GM21381 (cell line): ENCODE data around the gene ABCC5.

Experiments used
- ATAC-seq: cut with Tn5 transposase; IDR thresholded peaks from one replicate; pipeline ENCODE4 v1.9.1; 2021; ENCODE audit warnings: mild to moderate bottlenecking, moderate library complexity; ENCODE audit not compliant: unreplicated experiment

The ABCC5 gene

DNA sequence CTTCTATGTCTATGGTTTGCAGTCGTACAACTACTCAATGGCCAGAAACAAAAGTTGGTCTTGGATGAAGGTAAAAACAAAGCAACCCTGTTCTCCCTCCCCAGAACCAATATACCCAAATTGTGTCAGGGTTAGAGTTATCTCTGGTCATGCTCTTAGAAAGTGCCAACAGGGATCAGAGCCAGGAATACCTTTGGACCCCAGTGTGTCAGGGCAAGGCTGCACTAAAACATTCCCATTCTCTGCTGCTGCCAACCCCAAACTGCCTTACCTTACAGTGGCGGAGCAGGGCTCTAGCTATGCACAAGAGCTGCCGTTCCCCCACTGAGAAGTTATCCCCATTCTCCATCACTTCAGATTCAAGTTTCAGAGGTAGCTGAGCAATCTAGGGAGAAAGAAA lies 90.6 kb downstream of the ABCC5 start:
- ATAC-seq = no peak

GRCh38 chr3:183924956-183925355 lies 92.7 kb downstream of the ABCC5 start:
- no peak for ATAC-seq

DNA sequence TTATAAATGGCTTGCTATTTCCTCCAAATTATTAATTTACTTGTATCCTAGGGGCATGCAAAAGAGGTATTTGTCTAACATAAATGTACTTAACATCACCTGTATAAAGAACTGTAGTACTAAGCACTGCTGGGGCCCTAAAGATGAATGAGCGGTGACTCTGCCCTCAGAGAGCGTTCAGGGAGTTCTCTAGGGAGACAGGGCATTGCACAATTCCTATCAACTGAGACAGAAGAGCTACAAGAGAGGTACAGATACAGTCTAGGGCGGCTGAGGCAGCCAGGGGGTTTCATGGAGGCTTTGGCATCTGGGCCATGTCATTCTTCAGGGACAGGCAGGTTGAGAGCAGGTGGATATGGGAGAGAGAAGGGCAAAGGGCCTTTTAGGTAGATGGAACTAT lies 93.1 kb downstream of the ABCC5 start:
- no peak for ATAC-seq

DNA sequence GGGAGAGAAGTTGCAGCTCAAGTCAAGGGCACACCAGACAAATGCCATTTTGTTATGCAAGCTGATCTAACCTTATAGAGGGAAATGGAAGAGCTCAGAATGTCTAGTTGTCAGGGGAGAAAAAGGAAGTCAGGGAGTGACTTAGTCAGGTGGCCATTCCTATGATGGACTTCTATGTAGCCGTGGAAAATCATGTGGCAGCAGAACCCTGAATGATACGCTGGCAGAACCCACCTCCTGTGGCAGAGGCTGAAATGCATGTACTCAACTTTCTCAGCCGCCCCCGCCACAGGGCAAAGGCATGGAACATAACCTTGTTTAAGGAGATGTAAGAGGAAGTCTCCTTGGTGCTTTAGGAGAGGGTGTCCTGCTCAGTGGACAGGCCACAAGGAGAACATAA lies 95.3 kb downstream of the ABCC5 start:
- no peak for ATAC-seq

DNA sequence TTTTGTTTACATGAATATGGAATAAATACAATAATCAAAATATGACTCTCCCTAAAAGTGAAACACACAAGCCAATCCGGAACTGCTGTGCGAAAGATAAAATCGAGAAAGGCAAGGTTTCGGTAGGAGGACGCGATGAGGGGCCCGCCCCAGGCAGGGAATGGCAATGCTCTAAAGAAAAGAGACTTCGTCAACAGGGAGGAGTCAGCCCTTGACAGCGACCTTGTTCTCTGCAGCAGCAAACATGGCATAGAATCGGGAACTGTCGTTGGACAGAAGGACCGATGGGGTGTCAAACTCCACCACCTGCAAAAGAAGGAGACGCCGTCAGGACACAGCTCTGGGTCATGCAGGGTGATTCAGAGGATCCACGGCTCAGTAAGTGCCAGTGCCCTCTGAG lies 96.6 kb downstream of the ABCC5 start:
- ATAC-seq = no peak

DNA sequence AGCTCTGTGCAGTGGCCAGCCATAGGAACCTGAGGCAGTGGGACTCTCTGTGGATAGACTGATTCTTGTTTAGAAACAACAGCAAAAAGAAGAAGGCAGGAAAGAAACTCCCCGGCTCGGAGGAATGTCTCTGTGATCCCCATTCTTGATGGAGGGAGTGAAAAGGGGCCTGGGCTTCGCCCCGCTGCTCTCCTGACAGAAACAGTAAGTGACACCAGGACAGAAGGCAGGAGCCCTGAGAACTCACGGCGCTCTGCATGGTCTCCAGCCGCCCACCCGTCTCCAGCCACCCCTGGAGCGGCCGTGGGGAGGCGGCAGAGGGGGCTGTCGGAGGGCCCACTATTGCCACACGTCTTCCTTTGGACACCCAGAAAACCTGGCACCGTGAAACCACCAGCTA lies 97.3 kb downstream of the ABCC5 start:
- no peak for ATAC-seq

DNA sequence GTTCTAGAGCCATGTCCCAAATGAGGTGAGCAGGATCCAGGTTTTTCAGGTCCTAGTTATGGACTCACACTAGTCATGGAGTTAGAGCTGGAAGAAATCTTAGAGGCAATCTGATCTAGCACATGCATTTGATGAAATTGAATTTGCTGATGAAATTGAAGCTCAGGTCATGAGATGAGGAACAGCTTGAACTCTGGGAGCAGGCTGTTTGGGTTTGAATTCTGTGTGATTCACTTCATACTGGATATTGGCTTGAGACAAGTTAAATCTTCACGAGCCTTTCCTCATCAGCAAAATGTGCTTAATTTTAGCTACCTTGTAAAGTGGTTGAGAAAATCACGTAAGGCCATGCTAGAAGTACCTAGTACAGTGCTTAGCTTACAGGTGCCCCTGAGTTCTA lies 99.5 kb downstream of the ABCC5 start:
- no peak for ATAC-seq

GRCh38 chr3:183917776-183918175 lies 99.9 kb downstream of the ABCC5 start:
- ATAC-seq = no peak

DNA sequence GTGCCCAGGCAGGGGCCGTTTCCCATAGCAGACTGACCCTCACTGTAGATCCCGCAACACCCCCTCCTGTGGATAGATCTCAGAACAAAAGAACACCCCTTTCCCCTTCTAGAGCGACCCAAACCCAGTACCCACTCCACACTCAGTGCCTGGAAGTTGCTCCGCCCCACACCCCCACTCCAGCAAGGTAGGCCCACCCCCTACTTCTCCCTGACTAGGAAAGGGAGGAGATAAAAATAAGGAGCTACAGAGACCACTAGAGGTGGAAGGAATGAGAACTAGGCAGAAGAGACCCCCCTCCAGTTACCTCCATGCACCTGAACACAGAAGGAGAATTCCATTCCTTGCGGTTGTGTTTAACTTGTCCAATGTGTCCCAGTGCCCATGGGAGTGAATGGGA lies 102.8 kb downstream of the ABCC5 start:
- no peak for ATAC-seq

DNA sequence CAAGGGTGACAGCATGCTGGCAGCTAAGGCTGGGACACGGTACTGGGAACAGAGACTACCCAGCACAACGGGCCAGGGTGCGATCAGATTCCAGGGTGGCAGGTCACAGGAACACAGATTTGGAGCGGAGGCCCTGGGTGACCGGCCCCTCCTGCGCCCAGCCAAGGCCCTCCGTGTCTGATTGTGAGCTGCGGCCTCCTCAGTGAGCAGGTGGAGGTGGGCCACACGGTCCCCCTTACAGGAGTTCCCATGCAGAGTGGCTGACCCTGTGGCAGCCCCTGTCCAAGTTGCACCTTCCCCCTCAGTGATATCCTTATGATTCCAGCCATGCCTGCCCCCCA lies 104.1 kb downstream of the ABCC5 start:
- no peak for ATAC-seq

DNA sequence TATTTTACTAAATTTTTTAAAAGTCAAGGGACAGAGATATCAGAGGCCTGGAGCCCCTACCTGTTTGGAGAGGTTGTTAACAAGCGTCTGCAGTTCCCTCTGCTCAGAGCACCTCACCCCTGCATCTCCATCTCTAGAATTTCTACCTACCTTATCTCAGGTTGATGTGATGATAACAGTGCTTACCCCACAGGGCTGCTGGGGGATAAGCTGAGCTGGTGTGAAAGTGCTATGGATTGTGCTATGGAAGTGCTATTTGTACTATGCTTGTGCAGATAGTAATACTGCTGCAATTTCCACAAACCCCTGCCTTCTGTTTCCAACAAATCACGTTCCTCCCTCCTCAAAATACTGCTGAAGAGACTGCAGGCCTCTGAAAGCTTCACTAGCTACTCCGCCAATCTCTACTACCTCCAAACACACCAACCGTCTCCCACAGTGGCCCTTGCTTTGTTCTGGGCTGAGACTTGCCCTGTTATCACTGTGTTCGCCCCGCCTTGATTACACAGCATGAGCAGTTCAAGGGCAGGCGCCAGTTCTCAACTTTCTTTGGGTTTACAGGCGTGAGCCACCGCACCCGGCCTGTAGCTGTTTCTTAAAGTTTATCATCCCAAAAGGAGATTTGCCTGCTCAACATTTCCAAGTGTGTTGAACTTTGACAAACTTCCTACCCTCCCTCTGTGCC lies 104.6 kb downstream of the ABCC5 start:
- ATAC-seq = no peak

GRCh38 chr3:183911763-183912506 lies 105.7 kb downstream of the ABCC5 start:
- no peak for ATAC-seq

DNA sequence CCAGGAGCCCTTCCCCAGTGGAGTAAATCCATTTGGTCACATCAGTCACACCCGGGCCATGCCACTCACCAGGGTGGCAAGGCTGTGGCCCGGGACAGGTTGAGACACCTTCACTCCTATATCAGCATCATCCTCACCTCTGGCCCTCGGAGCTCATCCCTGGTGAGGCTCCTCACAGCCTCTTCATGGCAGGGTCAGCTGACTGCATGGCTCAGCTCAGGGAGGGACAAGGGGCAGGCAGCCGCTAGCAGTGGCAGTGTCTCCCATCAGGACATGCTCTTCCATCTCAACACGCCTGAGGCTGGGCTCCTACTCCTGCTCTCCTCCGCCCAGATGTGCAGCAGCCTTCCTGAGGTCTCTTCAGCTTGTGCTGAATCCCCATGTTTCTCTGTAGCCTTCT lies 106.6 kb downstream of the ABCC5 start:
- ATAC-seq = no peak

GRCh38 chr3:183909030-183909600 lies 108.6 kb downstream of the ABCC5 start:
- ATAC-seq = no peak

DNA sequence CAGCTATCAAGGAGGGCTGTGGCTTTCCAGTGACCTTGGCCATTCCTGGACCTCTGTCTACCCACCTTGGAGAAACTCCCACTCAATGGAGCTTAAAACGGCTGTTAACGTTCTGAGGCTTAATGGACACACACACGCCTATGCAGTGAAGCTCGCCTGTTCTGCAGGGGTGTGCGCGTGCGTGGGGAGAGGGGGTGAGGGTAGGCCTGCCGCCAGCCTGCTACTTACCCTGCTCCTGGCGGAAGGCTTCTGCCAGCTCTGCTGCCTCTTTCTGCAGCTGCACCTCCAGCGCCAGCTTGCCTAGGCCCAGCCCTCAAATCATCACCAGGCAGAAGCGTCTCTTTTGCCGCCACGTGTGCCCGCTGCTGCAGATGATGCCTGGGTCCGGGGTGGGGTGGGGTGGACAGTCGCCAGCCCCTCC lies 109.8 kb downstream of the ABCC5 start:
- ATAC-seq = no peak

GRCh38 chr3:183907176-183907575 lies 110.5 kb downstream of the ABCC5 start:
- no peak for ATAC-seq

DNA sequence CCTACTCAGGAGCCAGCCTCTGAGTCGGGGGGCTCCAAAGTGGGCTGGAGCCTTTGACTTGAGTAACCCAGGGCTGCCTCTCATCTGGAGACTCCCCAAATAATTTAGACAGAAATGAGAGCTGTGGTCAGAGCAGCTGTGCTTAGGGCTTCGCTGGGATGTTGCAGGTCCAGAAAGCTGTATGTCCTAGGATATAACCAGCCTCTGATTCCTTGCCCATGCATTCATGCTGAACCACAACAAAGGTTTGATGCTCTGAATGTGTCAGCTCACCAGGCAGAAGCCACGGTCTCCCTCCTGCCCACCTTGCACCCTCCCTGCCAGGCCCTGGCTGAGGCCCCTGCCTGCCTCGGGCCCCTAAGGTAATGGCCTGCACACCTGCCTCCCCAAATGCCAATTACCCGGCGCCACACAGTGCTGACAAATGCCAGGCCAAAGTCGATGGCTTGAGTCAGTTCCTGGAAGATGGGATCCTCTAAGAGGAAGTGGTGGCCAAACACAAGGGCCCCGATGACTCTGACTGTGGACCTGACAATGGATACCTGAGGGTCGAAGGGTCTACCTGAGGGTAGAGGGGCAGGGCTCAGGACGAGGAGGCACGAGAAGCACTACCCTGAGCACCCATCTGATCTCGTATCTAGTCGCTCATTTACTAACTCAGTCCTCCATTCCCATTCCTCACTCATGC lies 111.3 kb downstream of the ABCC5 start:
- no peak for ATAC-seq

DNA sequence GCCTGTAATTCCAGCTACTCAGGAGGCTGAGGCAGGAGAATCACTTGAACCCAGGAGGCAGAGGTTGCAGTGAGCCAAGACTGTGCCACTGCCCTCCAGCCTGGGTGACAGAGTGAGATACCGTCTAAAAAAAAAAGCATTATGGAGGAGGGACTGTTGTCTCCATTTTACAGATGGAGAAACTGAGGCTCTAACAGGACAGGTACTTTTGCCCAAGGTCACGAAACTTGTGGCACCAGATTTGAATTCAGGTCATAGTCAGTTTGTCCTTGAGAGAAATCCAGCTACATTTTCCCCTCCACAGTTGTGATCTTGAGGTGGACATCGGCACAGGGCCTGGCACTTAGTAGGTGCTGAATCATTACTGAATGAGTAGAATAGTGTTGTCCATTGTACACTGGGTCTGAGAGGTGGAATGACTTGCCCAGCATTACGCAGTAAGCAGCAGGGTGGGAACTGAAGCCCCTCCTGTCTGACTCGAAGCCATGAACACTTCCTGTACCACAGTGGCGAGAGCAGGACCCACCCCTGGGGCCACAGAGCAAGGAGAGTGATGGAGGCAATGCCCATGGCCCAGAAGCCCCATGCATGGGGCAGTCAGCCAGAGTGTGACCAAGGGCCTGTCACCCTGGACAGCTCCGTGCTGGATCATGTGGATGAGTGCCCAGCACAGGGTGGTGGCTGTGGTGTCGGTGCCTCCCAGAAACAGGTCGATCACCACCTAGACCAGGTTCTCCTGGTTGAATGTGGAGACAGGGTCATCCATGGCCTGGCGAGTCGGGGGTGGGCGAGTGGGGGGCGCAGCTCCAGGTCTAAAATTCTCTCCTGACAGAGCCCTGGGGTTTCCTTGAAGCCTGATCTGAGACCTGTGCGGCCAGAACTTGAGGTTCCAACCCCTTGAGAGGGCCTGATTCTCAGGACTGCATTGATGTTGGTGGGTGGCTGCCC lies 112.6 kb downstream of the ABCC5 start:
- ATAC-seq = no peak

- ATAC-seq = no peak
Observed at GRCh38 chr3:183898028-183898431, 119.7 kb downstream of the ABCC5 start.

DNA sequence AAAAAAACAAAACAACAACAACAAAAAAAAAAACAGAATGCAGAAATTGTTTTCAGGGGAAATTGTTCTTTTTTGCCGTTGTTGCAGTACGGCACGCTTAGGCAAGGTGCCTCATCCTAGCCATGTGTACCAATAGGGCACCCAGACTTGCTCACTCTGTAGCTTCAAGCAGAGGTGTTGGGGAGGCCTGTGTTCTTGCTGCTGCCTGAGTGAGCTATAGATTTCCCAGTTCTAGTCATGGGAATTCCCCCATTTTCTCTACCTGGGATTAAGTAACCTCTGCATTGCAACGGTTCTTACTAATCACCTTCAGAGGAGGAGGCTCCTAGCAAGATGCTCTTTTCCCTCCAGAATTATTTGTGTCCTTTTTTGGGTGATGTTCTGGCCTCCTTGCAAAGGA lies 120.1 kb downstream of the ABCC5 start:
- ATAC-seq = no peak

GRCh38 chr3:183896610-183897009 lies 121.1 kb downstream of the ABCC5 start:
- no peak for ATAC-seq
